Left ventricle myocardium inferior (tissue), 1 donor: ENCODE measurements around the gene COBL. TPM values are rescaled to one million over a fixed set of nuclear protein-coding genes. Genes with fewer than 3 reads are reported as not detected.
A peak's percentile ranks its signal among the peaks of the same experiment; 100 is the strongest.

ENCODE experiments used
- DNase-seq: peaks from one replicate; pipeline ENCODE4 v3.0.0-alpha.2; 2020
- H3K27ac ChIP-seq: fragments of 200-600 bp; replicated peaks from 2 replicates; pipeline ENCODE4 v1.8.0; 2021
- H3K27me3 ChIP-seq: fragments of 200-600 bp; 2 replicates; pipeline ENCODE4 v1.8.0; 2021; ENCODE audit warnings: low read depth
- H3K36me3 ChIP-seq: fragments of 200-600 bp; 2 replicates; pipeline ENCODE4 v1.8.0; 2021
- H3K4me1 ChIP-seq: fragments of 200-600 bp; 2 replicates; pipeline ENCODE4 v1.8.0; 2021
- H3K4me3 ChIP-seq: fragments of 200-600 bp; 2 replicates; pipeline ENCODE4 v1.8.0; 2021; ENCODE audit warnings: mild to moderate bottlenecking, moderate library complexity
- H3K9me3 ChIP-seq: fragments of 200-600 bp; replicated peaks from 2 replicates; pipeline ENCODE4 v1.8.0; 2021
- intact Hi-C: fragments of 100-400 bp; cut with micrococcal nuclease; formaldehyde crosslinking; loops from one replicate; pipeline ENCODE4 v1.11.0; 2022
- total RNA-seq: library from RNA; stranded (reverse); fragmentation: NEBNext Ultra II Directional; extraction: Animal tissue kit (Norgen Biotek cat#: 25700); gene quantifications from one replicate; pipeline ENCODE4 v1.2.1, GENCODE V29; 2021
- TF ChIP-seq, protein P1 (sequence below): fragments of 200-600 bp; IDR thresholded peaks from 2 replicates; pipeline ENCODE4 v1.8.0; 2021; ENCODE audit warnings: antibody characterized with exemption, mild to moderate bottlenecking, borderline replicate concordance
- donor health status: DM: no; HTN: yes; CAD: no; lungs with severe emphysema.

COBL gene
- total RNA-seq, 1 donor from 2014 or later = 77.1 TPM

DNA sequence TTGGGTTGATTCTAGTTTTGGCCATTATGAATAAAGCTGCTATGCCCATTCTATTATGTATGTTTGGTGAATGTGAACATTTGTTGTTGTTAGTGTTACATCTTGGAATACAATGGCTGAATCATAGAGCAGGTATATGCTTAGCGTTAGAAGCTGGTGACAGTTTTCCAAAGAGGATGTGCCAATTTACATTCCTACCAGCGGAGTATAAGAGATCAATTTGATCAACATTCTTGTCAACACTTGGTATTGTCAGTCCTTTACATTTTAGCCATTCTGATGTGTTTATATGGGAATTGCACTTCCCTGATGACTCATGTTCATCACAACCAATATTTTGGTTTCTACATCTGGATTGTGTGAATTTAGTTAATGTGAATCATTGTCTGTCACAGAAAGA, 37.8 kb upstream of the COBL start:
- H3K27me3 ChIP-seq = no peaks in the 10 kb centered on the region
- intact Hi-C loops = no loop called here
- H3K4me1 ChIP-seq = peaks cover 16% of the 10 kb centered on the region
- DNase-seq = no peak
- H3K4me3 ChIP-seq = no peak overlapping the region
- H3K36me3 ChIP-seq = no peaks in the 10 kb centered on the region
- H3K27ac ChIP-seq = no peak overlapping the region
- peaks cover 10% of the 10 kb centered on the region for H3K9me3 ChIP-seq
- TF ChIP-seq, protein P1, sequence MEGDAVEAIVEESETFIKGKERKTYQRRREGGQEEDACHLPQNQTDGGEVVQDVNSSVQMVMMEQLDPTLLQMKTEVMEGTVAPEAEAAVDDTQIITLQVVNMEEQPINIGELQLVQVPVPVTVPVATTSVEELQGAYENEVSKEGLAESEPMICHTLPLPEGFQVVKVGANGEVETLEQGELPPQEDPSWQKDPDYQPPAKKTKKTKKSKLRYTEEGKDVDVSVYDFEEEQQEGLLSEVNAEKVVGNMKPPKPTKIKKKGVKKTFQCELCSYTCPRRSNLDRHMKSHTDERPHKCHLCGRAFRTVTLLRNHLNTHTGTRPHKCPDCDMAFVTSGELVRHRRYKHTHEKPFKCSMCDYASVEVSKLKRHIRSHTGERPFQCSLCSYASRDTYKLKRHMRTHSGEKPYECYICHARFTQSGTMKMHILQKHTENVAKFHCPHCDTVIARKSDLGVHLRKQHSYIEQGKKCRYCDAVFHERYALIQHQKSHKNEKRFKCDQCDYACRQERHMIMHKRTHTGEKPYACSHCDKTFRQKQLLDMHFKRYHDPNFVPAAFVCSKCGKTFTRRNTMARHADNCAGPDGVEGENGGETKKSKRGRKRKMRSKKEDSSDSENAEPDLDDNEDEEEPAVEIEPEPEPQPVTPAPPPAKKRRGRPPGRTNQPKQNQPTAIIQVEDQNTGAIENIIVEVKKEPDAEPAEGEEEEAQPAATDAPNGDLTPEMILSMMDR = no peak

DNA sequence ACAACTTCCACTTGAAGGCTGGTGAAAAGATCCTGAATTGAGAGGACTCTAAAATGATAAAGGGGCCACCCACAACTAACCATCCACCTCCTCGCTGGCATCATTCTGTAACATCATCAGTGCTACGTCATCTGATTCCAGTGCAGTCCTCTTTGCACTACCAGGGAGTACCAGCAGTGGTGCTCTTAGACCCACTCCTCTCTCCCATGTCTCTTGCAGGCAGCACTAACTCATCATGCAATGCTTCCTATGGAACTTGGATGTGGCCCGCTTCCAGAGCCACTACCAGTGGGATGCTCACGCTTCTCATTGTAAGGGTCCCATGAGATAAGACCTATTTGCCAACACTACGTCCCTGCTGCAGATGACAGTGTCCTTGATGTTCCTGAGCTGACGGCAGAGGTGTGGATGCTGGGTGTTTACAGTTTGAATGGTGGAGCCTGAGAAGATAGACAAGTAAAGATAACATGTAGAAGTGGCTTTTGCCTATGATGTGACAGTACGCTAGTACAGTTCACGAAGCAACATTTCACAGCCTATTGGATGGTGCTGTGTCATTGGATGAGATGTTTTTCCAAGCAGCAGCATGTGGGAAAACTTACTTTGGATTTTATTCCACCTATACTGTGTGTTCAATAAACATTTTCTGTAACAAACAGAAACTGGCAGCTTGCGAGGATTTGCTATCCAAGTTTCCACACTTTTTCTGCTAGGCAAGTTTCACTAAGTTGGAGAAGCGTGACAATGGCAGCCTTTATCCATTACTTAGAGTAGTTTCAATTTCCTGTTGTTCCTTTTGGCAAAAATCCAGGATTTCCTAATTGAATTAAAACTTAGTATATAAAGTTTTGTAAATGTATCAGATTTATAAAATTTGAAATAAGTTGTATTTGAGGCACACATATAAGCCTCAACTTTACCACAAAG, 35.8 kb upstream of the COBL start:
- H3K27me3 ChIP-seq = no peaks in the 10 kb centered on the region
- H3K36me3 ChIP-seq = no peaks in the 10 kb centered on the region
- TF ChIP-seq, protein P1 = peak; percentile 27
- H3K4me1 ChIP-seq = peaks cover 12% of the 10 kb centered on the region
- H3K27ac ChIP-seq = no peak overlapping the region
- H3K9me3 ChIP-seq = peaks cover 10% of the 10 kb centered on the region
- intact Hi-C loops = no loop called here
- H3K4me3 ChIP-seq = no peak overlapping the region
- no peak for DNase-seq

DNA sequence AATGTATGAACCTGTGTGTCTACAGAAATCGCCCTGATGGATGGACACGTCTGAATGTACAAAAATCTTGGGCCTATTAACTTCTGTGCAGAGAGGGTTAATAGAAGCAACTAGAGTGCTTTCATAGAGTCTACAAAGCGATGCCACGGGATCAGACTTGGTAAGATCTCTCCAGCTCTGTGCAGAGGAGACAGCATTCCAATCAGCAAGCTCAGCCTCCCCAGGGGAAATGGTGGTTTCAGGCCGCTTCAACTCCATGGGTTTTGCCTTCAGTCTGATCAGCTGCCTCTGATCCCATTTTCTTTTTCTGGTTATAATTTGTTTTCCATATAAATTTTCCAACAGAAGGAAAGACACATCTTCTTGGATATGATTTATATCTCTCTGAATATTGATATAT, 35.1 kb upstream of the COBL start:
- DNase-seq = no peak
- Histone ChIP-seq H3K4me3 (no peak overlapping the region), H3K4me1 (peaks cover 11% of the 10 kb centered on the region), H3K9me3 (peaks cover 10% of the 10 kb centered on the region), H3K27me3 (no peaks in the 10 kb centered on the region), H3K27ac (no peak overlapping the region), H3K36me3 (no peaks in the 10 kb centered on the region)
- intact Hi-C loops = no loop called here
- TF ChIP-seq, protein P1 = no peak

DNA sequence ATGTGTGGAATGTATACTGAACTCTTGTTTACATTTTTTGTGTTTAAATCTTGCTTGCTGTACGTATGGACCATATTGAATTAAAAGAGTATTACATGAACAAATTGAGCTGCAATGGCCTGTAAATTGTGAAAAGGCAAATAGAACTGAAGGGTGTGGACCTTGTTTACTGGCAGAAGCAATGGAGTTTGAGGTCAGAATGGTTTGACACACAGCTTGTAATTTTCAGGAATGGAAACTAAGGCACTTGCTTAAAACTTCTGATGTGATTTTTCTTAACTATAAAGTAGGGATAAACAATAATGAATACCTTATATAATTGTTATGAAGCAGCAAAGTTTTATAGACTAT, 33.9 kb upstream of the COBL start:
- peaks cover 10% of the 10 kb centered on the region for H3K9me3 ChIP-seq
- H3K36me3 ChIP-seq = no peaks in the 10 kb centered on the region
- peaks cover 18% of the 10 kb centered on the region for H3K4me1 ChIP-seq
- intact Hi-C loops = no loop called here
- H3K4me3 ChIP-seq = no peak overlapping the region
- TF ChIP-seq, protein P1 = no peak
- DNase-seq = no peak
- H3K27ac ChIP-seq = peak overlapping the region; percentile 55
- no peaks in the 10 kb centered on the region for H3K27me3 ChIP-seq

DNA sequence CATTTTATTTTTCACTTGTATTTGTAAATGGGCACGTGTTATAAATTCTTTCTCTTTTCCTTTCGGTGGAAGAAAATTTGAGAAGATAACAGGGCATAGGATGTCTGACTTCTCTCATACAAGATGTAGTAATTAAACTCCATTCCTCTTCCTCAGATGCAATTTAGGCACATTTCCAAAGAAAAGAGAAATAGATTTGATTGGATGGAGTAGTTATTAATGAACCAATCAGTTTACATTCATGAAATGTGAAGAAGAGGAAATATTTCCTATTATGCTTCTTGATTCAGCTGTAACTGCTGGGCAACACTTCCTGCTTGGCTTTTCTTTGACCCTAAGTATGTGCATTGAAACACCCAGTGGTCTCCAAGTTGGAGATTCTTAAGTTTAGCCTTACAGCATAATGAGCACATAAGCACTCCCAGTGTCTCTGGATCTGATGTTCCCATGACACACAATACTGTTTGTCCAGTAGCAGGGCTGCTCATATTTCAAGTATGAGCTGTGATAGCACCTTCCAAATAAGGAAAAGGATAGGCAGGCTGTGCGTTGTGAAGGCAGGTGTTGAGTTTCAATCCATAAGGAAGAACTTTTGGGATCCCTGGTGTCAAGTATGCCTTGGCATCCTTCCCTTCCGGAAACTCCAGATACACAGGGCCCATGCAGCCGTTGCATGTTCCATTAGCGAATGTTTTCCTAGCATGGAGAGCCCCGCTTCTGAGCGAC, 33.4 kb upstream of the COBL start:
- H3K4me3 ChIP-seq = no peak overlapping the region
- H3K9me3 ChIP-seq = peaks cover 7% of the 10 kb centered on the region
- intact Hi-C loops = no loop called here
- no peaks in the 10 kb centered on the region for H3K27me3 ChIP-seq
- no peak for DNase-seq
- TF ChIP-seq, protein P1 = no peak
- peaks cover 19% of the 10 kb centered on the region for H3K4me1 ChIP-seq
- peak overlapping the region; percentile 55 for H3K27ac ChIP-seq
- no peaks in the 10 kb centered on the region for H3K36me3 ChIP-seq
